HepG2 (cell line): ENCODE data around the gene LRRC39. TPM values are rescaled to one million over a fixed set of nuclear protein-coding genes. Genes with fewer than 3 reads are reported as not detected.
A peak's percentile ranks its signal among the peaks of the same experiment; 100 is the strongest.

Experiments used
- CC2D1A ChIP-seq: sonication (generic); formaldehyde crosslinking; IDR thresholded peaks from 2 replicates; pipeline ENCODE4 v1.8.1; 2023; ENCODE audit warnings: mild to moderate bottlenecking, missing genetic modification reagents
- HIVEP1 ChIP-seq: sonication (generic); formaldehyde crosslinking; IDR thresholded peaks from 2 replicates; pipeline ENCODE4 v1.4.0; 2020; ENCODE audit warnings: mild to moderate bottlenecking, missing genetic modification reagents
- HMG20A ChIP-seq: IDR thresholded peaks from 2 replicates; pipeline ENCODE4 v1.6.1; 2016; ENCODE audit warnings: borderline replicate concordance
- JARID2 ChIP-seq: sonication (generic); formaldehyde crosslinking; IDR thresholded peaks from 2 replicates; pipeline ENCODE4 v1.8.1; 2023; ENCODE audit warnings: missing genetic modification reagents, inconsistent platforms; ENCODE audit not compliant: insufficient replicate concordance
- KMT2A ChIP-seq: sonication (generic); formaldehyde crosslinking; IDR thresholded peaks from 2 replicates; pipeline ENCODE4 v1.4.0; 2020; ENCODE audit warnings: missing genetic modification reagents
- MAFG ChIP-seq: sonication (generic); formaldehyde crosslinking; IDR thresholded peaks from 2 replicates; pipeline ENCODE4 v1.5.1; 2020; ENCODE audit warnings: mild to moderate bottlenecking, missing genetic modification reagents
- RARA ChIP-seq: IDR thresholded peaks from 2 replicates; pipeline ENCODE4 v1.6.1; 2016; ENCODE audit warnings: missing genetic modification reagents, missing compliant biosample characterization
- SMAD1 ChIP-seq: sonication (generic); formaldehyde crosslinking; IDR thresholded peaks from 2 replicates; pipeline ENCODE4 v1.4.0; 2020; ENCODE audit warnings: missing genetic modification reagents, low read depth, mild to moderate bottlenecking, borderline replicate concordance
- TAF1 ChIP-seq: sonication (generic); formaldehyde crosslinking; IDR thresholded peaks from 2 replicates; pipeline ENCODE4 v1.4.0; 2020; ENCODE audit warnings: missing genetic modification reagents
- ZBTB21 ChIP-seq: sonication (generic); formaldehyde crosslinking; IDR thresholded peaks from 2 replicates; pipeline ENCODE4 v1.4.0; 2020; ENCODE audit warnings: missing genetic modification reagents
- polyA plus RNA-seq, 8 experiments: library from polyadenylated mRNA; depleted of rRNA in 3 of 8; stranded (reverse) in 7 of 8; unstranded in 1 of 8; fragments of >200 nt; fragmentation: Illumina TruSeq in 4 of 8; extraction: Trizol in 4 of 8; gene quantifications; 2 replicates each; pipeline versions ENCODE4 v1.2.1 to v1.2.3, GENCODE V29; 2011 to 2016; ENCODE audit warnings: low read depth in 4 of 8, missing spikeins in 1 of 8, mixed read lengths in 1 of 8; ENCODE audit not compliant: insufficient read depth in 1 of 8
- total RNA-seq, 5 experiments: library from RNA; depleted of rRNA; stranded (reverse); fragments of >200 nt; fragmentation: Illumina TruSeq; extraction: Trizol; gene quantifications; 2 replicates each; pipeline ENCODE4 v1.2.3, GENCODE V29; 2016; ENCODE audit warnings: low read depth in 1 of 5
- TF ChIP-seq, protein P1 (sequence below): sonication (generic); formaldehyde crosslinking; IDR thresholded peaks from 2 replicates; pipeline ENCODE4 v1.8.0; 2022; ENCODE audit warnings: mild to moderate bottlenecking, missing genetic modification reagents, borderline replicate concordance
- TF ChIP-seq, protein P2 (sequence below): sonication (generic); formaldehyde crosslinking; IDR thresholded peaks from 2 replicates; pipeline ENCODE4 v1.9.0; 2021; ENCODE audit warnings: mild to moderate bottlenecking, missing genetic modification reagents
- TF ChIP-seq, protein P3 (sequence below): sonication (generic); formaldehyde crosslinking; IDR thresholded peaks from 2 replicates; pipeline ENCODE4 v1.4.0; 2020; ENCODE audit warnings: missing genetic modification reagents, mild to moderate bottlenecking, borderline replicate concordance
- TF ChIP-seq, protein P4 (sequence below): fragments of 450-650 bp; IDR thresholded peaks from 2 replicates; pipeline ENCODE4 v1.6.1; 2017

The LRRC39 gene
- total and polyA plus RNA-seq, 2 of the 13 experiments (the other 11 are each of a cell fraction or from before 2014, with no cell fraction given) = 0.07 to 0.32 TPM

DNA sequence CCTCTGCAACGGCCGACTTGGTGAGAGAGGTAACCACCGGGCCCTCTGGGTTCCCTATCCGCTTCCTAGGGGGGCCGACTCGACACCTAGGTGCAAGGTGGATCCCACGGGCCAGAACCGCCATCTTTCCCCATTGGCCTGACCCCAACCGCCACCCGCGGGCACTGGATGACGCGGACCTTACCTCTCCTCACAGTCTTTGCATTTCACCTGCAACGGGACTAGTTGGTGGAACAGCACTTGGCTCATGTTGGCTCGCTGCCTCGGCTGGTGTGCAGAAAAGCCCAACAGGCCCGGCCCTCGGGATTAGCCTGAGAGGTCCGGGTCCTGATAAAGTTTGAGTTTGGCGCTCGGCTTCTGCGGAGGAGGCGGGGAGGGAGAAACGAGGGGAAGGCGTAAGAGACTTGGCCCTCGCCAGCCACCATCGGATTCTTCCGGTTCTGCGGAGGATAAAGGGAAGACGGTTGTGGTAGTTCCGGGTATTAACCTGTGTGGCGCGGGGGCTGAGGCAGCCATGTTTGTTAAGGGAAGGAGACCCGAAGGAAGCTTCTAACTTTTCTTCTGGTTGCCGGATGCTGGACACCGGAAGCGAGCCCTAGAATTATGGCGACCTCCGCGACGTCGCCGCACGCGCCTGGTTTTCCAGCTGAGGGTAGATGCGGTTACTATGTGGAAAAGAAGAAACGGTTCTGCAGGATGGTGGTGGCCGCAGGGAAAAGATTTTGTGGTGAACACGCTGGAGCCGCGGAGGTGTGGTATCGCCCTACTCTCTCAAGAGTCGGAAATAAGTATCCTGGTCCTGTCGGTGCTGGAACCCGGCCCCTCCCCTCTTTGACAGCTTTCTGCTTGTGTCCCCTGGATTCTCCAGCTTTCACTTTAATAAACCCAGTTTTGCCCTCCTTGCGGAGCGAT lies 45.2 kb downstream of the LRRC39 start, which contains the start of the genes SASS6 and TRMT13 (continued):
- TF ChIP-seq, protein P1, sequence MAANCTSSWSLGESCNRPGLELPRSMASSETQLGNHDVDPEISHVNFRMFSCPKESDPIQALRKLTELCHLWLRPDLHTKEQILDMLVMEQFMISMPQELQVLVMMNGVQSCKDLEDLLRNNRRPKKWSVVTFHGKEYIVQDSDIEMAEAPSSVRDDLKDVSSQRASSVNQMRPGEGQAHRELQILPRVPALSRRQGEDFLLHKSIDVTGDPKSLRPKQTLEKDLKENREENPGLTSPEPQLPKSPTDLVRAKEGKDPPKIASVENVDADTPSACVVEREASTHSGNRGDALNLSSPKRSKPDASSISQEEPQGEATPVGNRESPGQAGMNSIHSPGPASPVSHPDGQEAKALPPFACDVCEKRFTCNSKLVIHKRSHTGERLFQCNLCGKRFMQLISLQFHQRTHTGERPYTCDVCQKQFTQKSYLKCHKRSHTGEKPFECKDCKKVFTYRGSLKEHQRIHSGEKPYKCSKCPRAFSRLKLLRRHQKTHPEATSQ = 0 out of 2 replicates have a peak, but pooled peaks have one; percentile 68
- TF ChIP-seq HMG20A (CRISPR knock-in tag) (no peak), CC2D1A (no peak), ZBTB21 (no peak), KMT2A (peak; percentile 95), SMAD1 (CRISPR knock-in tag) (peak; percentile 96; the same call in 1 of the 2 replicates), HIVEP1 (CRISPR knock-in tag) (peak; percentile 53; the same call in 1 of the 2 replicates), TAF1 (CRISPR knock-in tag) (peak; percentile 71), RARA (CRISPR knock-in tag) (peak; percentile 31; the same call in 1 of the 2 replicates), MAFG (no peak), JARID2 (no peak)
- TF ChIP-seq, protein P2, sequence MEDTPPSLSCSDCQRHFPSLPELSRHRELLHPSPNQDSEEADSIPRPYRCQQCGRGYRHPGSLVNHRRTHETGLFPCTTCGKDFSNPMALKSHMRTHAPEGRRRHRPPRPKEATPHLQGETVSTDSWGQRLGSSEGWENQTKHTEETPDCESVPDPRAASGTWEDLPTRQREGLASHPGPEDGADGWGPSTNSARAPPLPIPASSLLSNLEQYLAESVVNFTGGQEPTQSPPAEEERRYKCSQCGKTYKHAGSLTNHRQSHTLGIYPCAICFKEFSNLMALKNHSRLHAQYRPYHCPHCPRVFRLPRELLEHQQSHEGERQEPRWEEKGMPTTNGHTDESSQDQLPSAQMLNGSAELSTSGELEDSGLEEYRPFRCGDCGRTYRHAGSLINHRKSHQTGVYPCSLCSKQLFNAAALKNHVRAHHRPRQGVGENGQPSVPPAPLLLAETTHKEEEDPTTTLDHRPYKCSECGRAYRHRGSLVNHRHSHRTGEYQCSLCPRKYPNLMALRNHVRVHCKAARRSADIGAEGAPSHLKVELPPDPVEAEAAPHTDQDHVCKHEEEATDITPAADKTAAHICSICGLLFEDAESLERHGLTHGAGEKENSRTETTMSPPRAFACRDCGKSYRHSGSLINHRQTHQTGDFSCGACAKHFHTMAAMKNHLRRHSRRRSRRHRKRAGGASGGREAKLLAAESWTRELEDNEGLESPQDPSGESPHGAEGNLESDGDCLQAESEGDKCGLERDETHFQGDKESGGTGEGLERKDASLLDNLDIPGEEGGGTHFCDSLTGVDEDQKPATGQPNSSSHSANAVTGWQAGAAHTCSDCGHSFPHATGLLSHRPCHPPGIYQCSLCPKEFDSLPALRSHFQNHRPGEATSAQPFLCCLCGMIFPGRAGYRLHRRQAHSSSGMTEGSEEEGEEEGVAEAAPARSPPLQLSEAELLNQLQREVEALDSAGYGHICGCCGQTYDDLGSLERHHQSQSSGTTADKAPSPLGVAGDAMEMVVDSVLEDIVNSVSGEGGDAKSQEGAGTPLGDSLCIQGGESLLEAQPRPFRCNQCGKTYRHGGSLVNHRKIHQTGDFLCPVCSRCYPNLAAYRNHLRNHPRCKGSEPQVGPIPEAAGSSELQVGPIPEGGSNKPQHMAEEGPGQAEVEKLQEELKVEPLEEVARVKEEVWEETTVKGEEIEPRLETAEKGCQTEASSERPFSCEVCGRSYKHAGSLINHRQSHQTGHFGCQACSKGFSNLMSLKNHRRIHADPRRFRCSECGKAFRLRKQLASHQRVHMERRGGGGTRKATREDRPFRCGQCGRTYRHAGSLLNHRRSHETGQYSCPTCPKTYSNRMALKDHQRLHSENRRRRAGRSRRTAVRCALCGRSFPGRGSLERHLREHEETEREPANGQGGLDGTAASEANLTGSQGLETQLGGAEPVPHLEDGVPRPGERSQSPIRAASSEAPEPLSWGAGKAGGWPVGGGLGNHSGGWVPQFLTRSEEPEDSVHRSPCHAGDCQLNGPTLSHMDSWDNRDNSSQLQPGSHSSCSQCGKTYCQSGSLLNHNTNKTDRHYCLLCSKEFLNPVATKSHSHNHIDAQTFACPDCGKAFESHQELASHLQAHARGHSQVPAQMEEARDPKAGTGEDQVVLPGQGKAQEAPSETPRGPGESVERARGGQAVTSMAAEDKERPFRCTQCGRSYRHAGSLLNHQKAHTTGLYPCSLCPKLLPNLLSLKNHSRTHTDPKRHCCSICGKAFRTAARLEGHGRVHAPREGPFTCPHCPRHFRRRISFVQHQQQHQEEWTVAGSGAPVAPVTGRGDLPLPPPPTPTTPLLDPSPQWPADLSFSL = no peak
- TF ChIP-seq, protein P3, sequence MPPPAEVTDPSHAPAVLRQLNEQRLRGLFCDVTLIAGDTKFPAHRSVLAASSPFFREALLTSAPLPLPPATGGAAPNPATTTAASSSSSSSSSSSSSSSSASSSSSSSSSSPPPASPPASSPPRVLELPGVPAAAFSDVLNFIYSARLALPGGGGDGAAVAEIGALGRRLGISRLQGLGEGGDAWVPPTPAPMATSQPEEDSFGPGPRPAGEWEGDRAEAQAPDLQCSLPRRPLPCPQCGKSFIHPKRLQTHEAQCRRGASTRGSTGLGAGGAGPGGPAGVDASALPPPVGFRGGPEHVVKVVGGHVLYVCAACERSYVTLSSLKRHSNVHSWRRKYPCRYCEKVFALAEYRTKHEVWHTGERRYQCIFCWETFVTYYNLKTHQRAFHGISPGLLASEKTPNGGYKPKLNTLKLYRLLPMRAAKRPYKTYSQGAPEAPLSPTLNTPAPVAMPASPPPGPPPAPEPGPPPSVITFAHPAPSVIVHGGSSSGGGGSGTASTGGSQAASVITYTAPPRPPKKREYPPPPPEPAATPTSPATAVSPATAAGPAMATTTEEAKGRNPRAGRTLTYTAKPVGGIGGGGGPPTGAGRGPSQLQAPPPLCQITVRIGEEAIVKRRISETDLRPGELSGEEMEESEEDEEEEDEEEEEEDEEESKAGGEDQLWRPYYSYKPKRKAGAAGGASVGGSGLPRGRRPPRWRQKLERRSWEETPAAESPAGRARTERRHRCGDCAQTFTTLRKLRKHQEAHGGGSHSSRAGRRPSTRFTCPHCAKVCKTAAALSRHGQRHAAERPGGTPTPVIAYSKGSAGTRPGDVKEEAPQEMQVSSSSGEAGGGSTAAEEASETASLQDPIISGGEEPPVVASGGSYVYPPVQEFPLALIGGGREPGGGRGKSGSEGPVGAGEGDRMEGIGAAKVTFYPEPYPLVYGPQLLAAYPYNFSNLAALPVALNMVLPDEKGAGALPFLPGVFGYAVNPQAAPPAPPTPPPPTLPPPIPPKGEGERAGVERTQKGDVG (CRISPR knock-in tag) = peak; percentile 78; the same call in 1 of the 2 replicates
- TF ChIP-seq, protein P4, sequence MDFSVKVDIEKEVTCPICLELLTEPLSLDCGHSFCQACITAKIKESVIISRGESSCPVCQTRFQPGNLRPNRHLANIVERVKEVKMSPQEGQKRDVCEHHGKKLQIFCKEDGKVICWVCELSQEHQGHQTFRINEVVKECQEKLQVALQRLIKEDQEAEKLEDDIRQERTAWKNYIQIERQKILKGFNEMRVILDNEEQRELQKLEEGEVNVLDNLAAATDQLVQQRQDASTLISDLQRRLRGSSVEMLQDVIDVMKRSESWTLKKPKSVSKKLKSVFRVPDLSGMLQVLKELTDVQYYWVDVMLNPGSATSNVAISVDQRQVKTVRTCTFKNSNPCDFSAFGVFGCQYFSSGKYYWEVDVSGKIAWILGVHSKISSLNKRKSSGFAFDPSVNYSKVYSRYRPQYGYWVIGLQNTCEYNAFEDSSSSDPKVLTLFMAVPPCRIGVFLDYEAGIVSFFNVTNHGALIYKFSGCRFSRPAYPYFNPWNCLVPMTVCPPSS = no peak
